Activated CD8-positive, alpha-beta memory T cell treated with anti-CD3 and anti-CD28 coated beads, Interleukin-2, amount 50 U/mL, for 24 hours (primary cell): Measurements from ENCODE around the gene OPRL1.

Experiments
- DNase-seq: peaks from one replicate; pipeline ENCODE4 v3.0.0-alpha.2; 2020; ENCODE audit errors: extremely low read depth

The OPRL1 gene

DNA sequence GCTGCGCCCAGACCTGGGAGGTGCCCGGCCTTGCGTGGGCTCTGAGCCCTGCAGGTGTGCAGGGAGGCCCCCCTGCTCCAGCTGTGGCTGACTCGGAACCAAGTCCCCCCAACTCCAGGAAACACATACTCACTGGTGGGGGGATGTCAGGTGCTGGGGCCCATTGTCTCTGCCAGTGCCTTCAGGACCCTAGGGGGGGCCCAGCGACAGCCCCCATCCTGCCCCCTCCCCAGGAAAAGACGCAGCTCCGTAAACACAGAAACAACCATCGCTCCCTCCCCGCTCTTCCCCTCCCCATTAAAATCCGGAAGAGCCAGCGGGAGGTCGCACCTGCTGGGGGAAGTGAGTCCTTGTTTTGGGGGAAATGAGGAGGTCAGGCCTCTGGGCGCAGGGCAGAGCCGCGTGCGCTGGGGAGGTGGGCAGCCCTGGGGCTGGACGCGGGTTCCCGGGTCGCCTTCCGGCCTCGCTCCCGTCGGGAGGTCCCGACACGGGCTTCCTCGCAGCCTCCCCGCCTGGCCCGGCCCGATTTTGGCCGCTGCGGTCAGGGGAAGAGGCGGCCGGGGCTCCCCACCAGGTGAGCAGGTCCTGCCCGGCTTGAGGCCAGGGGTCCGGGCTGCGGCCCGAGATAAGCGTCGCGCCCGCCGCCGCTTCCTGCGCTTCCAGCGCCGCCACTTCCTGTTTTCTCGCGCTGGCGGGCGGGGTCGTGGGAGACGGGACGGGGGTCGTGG is 37.7 kb upstream of the OPRL1 start:
- DNase-seq: no peak

DNA sequence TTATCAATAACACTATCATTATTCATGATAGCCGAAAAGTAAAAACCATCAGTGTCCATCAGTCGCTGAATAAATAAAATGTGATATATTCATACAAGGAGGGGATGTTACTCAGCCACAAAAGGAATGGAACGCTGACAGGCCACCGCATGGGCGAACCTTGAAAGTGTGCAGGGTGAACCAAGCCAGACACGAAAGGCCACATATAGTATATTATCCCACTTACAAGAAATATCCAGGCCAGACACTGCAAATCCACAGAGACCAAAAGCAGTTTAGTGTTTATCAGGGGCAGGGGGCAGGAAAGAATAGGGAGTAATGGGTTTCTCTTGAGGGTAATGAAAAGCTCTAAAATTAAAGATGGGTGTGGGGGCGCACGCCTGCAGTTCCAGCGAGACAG is 36.1 kb upstream of the OPRL1 start:
- DNase-seq: no peak

DNA sequence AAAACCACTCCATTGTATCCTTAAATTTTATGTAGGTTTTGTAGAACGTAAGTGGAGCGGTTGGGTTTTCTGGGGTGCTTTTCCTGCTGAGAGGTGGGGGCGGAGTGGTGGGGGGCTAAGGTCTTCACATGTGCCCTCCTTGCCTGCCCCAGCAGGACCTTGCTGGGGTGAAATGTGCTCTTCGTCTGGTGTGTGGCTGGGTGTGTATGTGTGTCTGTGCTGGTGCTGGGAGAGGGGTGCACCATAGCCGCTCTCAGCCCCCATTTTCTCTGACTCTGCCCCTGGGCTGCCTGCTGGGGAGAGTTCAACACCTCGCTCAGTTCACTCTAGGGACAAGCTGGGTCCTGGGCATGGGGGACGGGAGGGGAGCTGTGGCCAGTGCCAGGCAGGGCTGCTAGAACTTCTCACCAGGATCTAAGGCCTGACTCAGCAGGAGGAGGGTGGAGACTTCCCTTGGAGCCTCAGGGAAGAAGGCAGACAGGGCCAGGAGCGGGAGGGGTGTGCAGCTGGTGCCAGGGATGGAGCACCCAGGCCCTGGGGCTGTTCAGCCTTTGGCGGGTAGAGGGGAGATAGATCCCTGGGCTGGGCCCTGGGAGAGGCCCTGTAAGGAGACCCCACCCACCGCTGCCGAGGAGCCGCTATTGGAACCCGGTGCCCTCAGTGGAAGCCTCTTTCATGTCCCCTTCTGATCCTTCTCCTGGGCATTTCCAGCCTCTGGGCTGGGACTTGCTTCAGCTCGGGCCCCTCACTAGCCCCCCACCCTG is 35.2 kb upstream of the OPRL1 start:
- DNase-seq: no peak

DNA sequence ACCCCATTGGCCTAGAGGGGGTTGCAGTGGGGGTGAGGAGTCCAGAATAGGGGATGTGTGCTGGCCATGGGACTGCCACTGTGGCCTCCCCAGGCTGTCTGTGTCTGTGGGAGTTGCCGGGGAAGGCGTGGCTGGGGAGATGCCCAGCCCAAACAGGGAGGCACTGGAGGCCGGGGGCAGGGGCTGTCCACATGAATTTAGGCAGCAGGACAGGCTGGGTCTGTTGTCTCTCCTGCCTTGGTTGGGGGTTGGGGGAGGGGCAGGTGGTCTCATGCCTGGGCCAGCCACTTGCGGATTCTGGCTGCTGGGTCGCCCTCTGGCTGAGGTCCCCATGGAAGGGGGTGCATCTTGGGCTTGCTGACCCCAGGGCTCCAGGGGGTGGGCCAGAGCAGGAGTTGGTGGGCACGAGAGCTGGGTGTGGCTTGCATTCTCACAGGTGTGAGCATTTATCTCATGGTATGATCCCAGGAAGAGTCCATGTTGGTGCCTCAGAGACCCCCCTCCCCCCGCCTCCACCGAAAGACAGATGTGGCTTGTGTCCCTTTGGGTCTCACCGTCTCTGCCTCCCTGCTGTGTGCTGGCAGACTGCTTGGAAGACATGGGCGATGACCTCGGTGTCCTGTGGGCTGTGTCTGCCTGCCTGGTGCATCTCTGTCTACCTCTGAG is 34.4 kb upstream of the OPRL1 start:
- DNase-seq: no peak

DNA sequence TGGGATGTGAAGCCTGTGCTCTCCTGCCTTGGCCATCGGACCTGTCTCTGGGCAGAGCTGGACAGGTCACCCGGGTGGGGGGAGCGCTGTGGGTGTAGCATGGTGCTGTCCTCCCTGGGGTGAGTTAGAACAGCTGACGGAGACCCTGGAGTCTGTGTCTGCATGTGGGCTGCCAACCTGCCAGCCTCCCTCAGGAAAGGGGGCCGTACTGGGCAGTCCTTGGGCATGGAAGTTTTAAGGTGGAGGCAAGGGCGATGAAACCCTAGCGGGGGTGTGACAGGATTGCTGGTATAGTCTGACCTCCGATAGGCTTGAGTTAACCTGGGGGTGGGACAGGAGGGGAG is 32.9 kb upstream of the OPRL1 start:
- no peak for DNase-seq

DNA sequence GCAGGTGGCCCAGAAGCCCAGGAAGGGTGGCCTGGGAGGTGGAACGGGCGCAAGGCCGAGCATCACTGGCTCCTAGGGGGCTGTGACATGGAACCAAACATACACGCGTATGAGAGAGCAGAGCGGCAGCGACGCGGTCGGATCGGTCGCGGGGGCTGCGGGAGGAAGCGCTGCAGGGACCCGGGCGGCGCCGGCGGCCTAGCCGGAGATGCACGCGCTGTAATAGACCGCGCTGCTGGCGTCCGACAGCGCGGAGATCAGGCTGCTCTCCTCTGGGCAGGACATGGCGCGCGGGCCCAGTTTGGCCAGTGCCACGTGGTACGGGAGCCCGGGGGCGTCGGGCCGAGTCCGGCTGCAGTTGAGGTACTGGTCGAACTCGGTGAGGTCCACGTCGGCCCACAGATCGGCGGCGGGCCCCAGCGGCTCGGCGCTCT is 31.9 kb upstream of the OPRL1 start:
- DNase-seq: no peak

DNA sequence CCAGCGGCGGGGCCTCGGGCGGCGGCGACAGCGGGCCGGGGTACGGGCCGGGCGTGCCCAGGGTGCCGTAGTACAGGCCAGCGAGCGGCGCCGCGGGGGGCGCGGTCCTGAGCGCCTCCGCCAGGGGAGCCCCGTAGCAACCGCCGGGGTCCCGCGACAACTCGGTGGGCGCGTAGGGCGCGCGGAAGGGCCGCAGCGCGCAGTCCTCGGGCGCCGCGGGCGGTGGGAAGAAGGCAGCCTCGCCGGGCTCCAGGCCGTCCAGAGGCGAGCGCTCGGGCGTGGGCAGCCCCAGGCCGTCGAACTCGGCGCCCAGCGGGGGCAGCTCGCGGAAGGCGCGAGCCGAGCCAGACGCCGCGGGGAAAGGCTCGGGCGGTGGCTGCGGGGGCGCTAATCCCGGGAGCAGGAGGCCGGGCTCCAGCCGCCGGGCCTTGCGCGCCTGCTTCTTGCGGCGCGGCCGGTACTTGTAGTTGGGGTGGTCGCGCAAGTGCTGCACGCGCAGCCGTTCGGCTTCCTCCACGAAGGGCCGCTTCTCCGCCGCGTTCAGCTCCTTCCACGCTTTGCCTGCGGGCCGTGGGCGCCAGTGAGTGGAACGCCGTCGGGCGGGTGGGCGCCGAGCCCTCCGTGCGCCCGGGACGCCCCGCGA is 31.4 kb upstream of the OPRL1 start:
- DNase-seq: no peak

DNA sequence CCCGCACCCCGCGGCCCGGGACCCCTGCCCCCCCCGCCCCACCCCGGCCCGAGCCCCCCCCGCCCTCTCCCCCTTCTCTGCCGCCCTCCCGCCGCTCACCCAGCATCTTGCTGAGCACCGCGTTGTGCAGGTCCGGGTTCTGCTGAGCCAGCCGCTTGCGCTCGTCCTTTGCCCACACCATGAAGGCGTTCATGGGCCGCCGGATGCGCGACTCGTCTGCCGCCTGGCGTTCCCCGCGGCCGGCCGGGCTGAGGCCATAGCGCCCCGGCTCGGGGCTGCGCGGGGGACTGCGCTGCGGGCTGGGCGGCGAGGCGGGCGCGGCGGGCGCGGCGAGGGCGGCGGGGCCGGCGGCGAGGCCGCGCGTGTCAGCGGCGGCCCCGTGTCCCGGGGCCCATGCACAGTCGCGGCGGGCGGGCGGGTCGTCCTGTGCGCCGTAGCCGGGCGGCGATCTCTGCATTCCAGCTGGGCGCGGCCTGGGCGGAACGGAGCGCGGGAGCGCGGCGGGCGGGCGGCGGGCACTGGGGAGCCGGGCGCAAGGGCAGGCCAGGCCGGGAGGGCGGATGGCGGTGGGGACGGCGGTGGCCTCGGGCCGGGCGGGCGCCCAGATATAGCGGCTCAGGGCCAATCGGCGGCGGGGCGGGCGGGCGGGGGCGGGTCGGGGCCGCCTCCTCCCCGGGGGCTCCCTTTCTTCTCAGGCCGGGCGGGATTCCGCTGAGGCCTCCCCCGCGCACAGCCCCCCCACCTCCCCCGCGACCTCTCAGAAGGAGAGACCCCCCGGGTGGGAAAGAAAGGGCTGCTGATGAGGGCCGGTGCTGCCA is 30.6 kb upstream of the OPRL1 start, which contains the start of gene SOX18:
SOX18 (minus strand) TSS at position 580 of the 818 bp plus-strand sequence; CDS start at position 457, 123 bp downstream.
- no peak for DNase-seq

DNA sequence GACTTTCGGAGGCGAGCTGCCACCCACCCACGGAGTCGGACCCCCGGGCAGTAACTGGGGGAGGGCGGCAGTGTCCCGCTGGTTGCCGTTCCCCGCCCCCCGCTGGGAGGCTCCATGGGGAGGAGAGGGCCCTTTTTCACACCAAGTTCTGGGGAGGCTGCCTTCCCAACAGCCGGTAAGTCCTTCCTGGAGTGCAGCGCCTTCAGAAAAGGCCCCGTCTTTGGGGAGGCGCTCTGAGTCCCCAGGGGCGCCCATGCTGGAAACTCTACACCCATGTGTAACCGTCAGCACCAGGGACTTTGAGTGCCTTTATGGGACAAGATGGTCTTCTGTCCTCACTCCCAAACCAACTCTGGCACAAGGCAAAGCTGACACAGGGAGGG is 30.0 kb upstream of the OPRL1 start:
- DNase-seq: no peak

DNA sequence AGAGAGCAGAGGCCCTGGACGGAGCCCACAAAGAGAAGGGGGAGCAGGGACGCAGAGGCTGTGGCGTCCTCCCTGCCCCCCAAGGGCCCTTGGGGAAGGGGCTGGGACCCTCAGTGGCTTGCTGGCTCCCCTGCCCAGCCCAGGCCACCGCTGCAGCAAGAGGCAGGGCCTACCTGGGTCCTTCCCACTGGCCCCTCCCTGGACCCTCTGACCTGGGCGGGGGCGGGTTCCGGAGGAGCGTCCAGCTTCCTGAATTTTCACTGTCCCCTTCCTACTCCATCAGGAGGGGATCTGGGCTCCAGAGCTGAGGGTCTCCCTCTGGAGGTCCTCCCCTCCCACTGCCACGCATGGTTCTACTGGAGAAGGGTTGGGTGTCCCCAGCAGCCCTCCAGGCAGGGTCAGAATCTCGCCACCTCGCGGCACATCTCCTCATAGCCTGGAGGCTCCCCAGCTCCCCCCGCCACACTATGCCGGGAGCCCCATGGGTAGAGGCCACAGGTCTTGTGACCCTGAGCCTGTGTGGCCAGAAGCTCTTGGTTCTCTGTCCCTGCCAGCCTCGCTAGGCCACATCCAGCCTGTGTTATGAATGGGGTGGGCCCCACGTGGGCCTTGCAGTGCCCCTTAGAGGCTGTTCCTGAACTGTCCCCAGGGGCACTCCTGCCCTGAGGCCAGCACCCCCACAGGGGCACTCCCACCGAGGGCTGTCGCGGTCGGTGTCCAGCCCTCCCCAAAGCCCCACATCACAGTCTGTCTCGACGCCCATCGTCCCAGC is 29.4 kb upstream of the OPRL1 start:
- DNase-seq: no peak

DNA sequence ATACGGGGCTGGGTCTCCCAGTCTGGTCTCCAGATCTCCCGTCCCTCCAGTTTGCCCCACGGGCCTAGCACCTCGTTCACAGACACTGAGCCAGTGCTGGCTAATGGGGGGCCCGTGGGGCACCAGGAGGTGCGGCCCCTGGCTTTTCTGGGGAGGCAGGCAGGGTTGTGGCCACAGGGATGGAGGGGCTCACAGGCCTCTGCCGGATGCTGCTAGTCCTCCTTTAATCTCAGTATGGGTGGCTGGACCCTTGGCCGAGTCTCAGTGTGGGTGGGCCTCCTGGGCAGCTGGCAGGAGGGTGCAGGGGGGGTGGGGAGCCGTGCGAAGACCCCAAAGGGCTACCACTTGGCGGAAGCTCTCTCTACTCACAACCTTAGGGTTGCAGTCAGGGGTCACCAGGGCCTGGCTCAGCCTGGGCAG is 28.8 kb upstream of the OPRL1 start:
- DNase-seq: no peak

DNA sequence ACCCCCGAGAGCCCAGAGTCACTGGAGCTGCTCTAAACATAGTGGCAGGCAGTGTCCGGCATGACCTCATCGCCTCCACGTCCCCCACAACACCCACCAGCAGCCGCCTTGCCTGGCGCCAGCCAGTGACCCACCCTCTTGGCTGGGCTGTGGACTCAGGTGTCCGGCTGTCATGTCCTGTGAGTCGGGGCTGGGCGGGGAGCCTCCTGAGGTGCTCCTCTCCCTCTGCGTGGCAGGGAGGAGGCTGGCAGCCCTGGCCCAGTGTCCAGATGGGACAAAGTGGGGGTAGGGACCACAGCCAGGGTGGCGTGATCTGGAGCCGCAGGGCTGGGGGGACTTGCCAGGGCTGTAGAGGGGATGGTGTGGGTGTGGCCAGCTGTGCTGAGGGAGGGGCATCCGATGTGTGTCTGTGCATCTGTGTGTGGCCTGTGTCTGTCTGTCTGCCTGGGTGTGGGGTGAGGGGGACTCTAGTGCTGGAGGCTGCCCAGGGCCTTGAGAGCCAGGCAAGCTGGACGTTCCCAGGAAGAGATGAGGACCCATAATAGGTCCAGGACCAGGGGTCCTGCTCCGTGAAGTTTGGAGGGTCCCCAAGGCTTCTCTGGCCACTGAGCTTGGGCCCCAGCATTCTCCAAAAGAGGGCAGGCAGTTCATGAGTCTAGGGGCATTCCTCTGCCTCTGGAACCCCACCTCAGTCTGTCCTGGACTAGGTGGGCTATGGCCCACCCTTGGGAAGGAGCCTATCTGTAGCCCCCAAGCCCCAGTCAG is 28.1 kb upstream of the OPRL1 start:
- DNase-seq: no peak

DNA sequence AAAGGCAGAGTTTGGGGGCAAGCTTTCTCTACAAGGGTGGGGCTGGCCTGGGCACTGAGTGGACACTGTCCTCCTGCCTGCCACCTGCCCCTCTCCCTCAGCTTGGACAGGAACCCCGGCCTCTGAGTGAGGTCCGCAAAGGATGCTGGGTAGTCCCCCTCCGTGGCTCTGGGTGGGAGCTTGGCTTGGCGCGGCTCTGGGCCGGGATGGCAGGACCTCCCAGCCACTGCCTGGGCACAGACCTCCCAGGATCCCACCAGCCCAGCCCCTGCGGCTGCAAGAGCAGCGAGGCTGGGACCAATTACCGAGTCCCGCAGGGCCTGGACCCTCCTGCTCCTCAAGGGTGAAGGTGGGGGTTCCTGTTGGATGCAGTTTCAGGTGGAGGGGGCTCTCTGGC is 27.6 kb upstream of the OPRL1 start:
- DNase-seq: no peak

DNA sequence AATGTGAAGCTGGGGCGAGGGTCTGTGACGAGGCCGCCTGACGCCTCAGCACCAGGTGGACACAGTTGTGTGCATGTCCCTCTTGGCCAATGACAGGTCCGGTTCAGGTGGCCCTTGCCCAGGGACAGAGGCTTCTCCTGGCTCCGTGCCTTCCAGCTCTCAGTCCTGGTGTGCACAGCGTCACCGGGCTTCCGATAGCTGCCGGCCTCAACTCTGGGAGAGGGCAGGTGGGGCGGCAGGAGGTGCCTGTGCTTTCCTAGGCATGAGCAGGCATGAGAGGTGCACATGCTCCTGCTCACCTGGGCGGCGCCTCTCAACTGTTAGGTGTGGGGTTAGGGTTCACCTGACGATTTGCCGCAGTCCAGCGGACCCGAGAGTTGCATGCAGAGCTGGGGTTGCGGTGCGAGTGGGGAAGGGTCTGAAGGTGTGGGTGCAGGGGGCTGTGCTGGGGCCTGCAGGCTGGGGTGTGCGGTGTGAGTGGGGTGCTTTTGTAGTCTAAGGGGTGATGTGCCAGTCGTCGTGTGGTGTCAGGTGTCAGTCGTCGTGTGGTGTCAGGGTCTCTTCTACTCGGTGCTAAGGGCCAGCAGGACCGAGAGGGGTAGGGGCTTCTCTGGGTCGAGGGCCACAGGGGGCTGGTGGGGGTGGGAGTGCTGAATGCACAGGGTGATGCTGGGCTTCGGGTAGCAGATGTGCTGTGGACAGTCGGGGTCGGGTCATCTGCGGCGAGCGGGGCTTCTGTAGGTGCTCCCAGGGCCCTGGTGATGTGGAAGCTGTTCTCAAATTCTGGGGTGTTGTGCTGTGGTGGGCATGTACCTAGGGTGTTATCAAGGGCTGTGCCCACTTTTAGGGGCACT is 26.7 kb upstream of the OPRL1 start:
- no peak for DNase-seq

DNA sequence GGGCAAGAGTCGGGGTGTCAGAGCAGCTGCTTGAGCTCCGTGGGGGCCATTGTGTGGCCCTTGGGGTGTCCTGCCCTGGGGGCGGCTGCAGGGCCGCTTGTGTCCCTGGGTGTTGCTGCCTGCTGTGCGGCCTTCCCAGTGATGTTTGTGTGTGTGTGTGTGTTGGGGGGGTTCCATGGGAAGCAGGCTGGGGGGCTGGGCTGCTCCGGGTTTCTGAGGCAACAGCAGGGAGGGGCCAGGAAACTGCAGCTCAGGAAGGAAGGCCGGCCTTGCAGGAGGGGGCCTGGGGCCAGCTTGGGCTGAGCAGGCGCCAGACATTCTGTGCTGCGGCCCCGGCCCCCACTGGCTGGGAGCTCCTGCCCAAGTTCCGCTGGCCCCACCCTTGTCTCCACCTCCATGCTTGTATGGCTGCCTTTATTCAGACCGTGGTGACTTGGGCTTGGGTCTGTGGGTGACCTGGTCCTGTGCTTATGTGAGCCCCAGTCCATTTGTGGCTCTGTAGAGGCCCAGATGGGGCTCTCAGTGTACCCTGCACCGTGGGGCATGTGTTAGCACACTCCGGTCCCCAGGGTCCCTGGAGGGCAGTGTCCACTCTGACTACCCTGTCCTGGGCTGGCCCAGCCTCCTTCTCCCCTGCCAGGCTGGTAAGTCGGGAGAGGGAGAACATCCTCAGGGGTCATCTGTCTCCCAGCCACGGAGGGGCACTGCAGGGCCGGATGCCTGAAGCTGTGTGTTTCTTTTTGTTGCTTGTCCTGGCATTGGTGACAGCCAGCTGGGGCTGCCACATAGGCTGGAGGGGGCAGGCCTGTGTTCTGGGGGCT is 25.8 kb upstream of the OPRL1 start:
- DNase-seq: no peak

DNA sequence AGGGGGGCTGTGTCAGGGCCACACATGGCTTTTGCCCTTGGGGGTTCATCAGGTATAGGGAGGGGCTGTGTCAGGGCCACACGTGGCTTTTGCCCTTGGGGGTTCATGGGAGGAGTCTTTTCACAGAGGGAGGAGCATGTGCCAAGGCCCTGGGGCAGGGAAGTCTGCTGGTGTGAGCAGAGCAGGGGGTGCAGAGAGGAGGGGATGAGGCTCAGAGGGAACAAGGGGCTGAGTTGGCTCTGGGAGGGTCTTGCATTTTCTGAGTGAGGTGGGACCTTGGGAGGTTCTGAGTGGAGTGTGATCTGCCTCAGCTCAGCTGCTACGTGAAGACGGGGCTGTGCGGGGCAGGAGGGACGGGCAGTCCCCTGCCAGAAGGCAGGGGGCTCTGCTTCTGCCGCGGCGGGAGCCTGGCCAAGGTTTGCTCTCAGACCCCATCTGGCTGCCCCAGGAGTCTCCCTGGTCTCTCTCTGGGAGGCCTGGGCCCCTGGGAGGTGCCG is 24.4 kb upstream of the OPRL1 start:
- DNase-seq: no peak

DNA sequence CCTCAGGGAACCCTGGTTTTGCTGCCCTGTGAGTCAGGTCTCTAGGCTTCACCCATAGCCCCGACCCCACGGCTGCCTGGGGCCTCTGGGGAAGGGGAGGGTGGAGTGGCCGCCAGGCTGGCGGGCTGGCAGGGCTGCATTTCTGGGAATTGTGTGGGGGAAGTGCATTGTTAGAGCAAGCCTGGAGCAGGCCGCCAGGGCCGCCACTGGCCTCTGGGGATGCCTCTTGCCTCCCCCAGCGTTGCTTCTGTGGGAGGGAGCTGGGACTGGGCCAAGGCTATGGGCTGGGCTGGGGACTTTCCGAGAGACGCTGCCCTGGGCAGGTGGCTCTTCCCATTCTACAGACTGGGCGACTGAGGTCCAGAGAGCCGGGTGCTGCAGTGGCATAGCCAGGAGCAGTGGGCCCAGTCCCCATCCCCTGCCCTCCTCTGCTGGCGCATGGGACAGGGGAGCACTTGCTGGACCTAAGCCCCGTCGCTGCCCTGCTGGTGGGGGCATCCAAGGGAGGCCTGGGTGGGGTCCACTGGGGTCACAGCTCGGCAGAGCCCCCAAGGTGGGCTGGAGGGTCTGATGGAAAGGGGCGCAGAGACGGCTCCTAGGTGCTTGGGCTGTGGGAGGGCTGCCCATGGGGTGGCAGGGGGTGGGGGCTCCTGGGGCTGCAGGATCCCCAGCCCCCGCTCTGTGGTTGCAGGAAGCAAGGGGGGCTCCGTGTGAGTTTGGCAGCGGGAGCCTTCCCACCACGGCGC is 23.8 kb upstream of the OPRL1 start:
- no peak for DNase-seq

DNA sequence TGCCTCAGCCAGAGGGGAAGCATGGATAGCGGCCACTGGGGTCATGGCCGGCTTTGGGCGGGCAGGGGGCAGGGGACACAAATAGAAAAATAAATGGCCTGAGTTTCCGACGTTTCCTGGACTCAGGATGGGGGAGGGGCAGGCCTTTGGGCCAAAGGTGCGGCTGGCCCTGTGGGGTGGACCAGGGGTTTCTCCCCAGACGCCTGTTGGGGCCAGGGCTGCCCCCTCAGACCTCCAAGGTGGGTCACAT is 23.3 kb upstream of the OPRL1 start:
- DNase-seq: no peak
